ENCODE data around the gene PGAM4. TPM values are rescaled to one million over a fixed set of nuclear protein-coding genes. Genes with fewer than 3 reads are reported as not detected.

PGAM4 gene
- polyA plus RNA-seq, 1 of the 3 experiments (the other 2 are of a cell fraction): not detected

DNA sequence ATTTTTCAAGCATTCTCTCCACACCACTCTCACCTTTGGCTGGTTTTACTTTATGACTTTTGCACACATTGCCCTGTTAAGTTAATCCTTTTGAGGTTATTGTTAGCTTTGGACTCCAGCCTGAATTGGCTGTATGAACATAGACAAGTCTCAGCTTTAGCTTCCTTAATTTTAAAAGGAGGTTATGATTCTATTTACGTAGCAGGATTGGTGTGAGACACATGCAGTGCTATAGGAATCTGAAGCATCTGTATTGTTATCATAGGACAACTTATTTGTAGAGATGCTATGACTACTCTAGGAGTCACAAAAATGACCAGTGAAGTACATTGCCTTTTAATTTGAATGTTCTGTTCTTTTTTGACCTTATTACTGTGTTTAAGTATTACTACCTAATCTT lies 15.7 kb downstream of the PGAM4 start:
- H3K4me1 ChIP-seq (ENCODE audit: control insufficient read depth in 1 of 2, insufficient read depth in 2 of 2, low read depth in 1 of 2, low read length in 1 of 2): peaks cover 0 to 5% of the 10 kb centered on the region in 2 experiments; a peak in 2 of 4 replicates
- no peaks in the 10 kb centered on the region; the same call in 1 of the 2 replicates for H4K20me1 ChIP-seq (ENCODE audit: insufficient read depth)
- no peak overlapping the region for H3K9ac ChIP-seq
- TF ChIP-seq ELF1 (IDR thresholded peaks at IDR 0.05): no peak
- no peak for TF ChIP-seq GATA2 (CRISPR knock-in tag; IDR thresholded peaks at IDR 0.05)
- no peak for TF ChIP-seq RCOR1 (IDR thresholded peaks at IDR 0.05; ENCODE audit: low read length)
- TF ChIP-seq NFIC (IDR thresholded peaks at IDR 0.05; ENCODE audit: borderline replicate concordance): no peak
- no peak for TF ChIP-seq NRF1 (IDR thresholded peaks at IDR 0.05; ENCODE audit: low read depth, low read length)
- TF ChIP-seq, protein P1, sequence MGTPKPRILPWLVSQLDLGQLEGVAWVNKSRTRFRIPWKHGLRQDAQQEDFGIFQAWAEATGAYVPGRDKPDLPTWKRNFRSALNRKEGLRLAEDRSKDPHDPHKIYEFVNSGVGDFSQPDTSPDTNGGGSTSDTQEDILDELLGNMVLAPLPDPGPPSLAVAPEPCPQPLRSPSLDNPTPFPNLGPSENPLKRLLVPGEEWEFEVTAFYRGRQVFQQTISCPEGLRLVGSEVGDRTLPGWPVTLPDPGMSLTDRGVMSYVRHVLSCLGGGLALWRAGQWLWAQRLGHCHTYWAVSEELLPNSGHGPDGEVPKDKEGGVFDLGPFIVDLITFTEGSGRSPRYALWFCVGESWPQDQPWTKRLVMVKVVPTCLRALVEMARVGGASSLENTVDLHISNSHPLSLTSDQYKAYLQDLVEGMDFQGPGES (IDR thresholded peaks at IDR 0.05; ENCODE audit: low read depth, low read length): no peak
- TF ChIP-seq TCF12 (IDR thresholded peaks at IDR 0.05): no peak
- no peak for TF ChIP-seq TAF1 (IDR thresholded peaks at IDR 0.05; ENCODE audit: borderline replicate concordance, low read depth, low read length)
- TF ChIP-seq, protein P2, sequence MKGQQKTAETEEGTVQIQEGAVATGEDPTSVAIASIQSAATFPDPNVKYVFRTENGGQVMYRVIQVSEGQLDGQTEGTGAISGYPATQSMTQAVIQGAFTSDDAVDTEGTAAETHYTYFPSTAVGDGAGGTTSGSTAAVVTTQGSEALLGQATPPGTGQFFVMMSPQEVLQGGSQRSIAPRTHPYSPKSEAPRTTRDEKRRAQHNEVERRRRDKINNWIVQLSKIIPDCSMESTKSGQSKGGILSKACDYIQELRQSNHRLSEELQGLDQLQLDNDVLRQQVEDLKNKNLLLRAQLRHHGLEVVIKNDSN (IDR thresholded peaks at IDR 0.05; ENCODE audit: borderline replicate concordance, low read depth): no peak
- H3F3A ChIP-seq (replicated peaks; ENCODE audit: insufficient read depth): peaks cover 7% of the 10 kb centered on the region
- H3K79me2 ChIP-seq (ENCODE audit: insufficient read depth): no peaks in the 10 kb centered on the region; the same call in 1 of the 2 replicates
- 20% methylated on average over 1 of the region's 1 CpG for WGBS (ENCODE audit: low lambda C conversion rate)
- H3K9me3 ChIP-seq: no peaks in the 10 kb centered on the region
- no peaks in the 10 kb centered on the region; the same call in 1 of the 2 replicates for H3K27me3 ChIP-seq (ENCODE audit: insufficient read depth)
- no peak overlapping the region for H2AFZ ChIP-seq (ENCODE audit: low read depth)
- H3K27ac ChIP-seq (ENCODE audit: low read depth in 2 of 2, low read length in 1 of 2): no peak overlapping the region
- H3K9me2 ChIP-seq: no peaks in the 10 kb centered on the region; the same call in 1 of the 2 replicates
- H3K4me3 ChIP-seq (ENCODE audit: low read depth in 2 of 2, low read length in 1 of 2): no peak overlapping the region
- no peak for DNase-seq
- H3K4me2 ChIP-seq: no peak overlapping the region
- POLR2A ChIA-PET: no interaction called here
- H3K36me3 ChIP-seq (replicated peaks in 1 of 2; ENCODE audit: control insufficient read depth in 1 of 2, insufficient read depth in 2 of 2, low read length in 1 of 2): no peaks in the 10 kb centered on the region
- CTCF ChIA-PET: no interaction called here

DNA sequence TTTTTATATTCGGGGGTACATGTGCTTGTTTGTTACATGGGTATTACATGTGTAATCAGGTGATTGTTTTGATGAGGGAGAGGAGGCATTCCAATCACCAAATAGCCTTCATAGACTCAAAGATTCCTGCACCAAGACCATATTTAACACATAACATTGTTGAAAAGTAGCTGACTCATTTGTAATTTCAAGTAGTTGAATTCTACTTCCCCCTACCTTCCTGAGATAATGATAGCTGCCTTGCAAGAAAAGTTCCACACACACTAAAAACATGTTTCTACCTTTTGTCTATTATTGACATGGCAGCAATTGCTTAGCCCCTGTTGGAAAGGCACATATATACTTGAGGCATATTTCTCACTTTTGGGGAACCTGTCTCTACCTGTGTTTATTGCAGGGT lies 16.1 kb downstream of the PGAM4 start:
- Histone ChIP-seq H3K9me3 (no peaks in the 10 kb centered on the region), H2AFZ (ENCODE audit: low read depth) (no peak overlapping the region), H3K79me2 (ENCODE audit: insufficient read depth) (no peaks in the 10 kb centered on the region; the same call in 1 of the 2 replicates), H3K9ac (no peak overlapping the region), H3K36me3 (replicated peaks in 1 of 2; ENCODE audit: control insufficient read depth in 1 of 2, insufficient read depth in 2 of 2, low read length in 1 of 2) (no peaks in the 10 kb centered on the region), H3F3A (replicated peaks; ENCODE audit: insufficient read depth) (peaks cover 7% of the 10 kb centered on the region), H3K9me2 (no peaks in the 10 kb centered on the region; the same call in 1 of the 2 replicates), H4K20me1 (ENCODE audit: insufficient read depth) (no peaks in the 10 kb centered on the region; the same call in 1 of the 2 replicates), H3K27me3 (ENCODE audit: insufficient read depth) (no peaks in the 10 kb centered on the region; the same call in 1 of the 2 replicates), H3K4me3 (ENCODE audit: low read depth in 2 of 2, low read length in 1 of 2) (no peak overlapping the region), H3K4me1 (ENCODE audit: control insufficient read depth in 1 of 2, insufficient read depth in 2 of 2, low read depth in 1 of 2, low read length in 1 of 2) (peaks cover 0 to 5% of the 10 kb centered on the region in 2 experiments; a peak in 2 of 4 replicates), H3K4me2 (no peak overlapping the region), H3K27ac (ENCODE audit: low read depth in 2 of 2, low read length in 1 of 2) (no peak overlapping the region)
- DNase-seq: no peak
- CTCF ChIA-PET: no interaction called here
- 9% methylated on average over 1 of the region's 1 CpG for WGBS (ENCODE audit: low lambda C conversion rate)
- POLR2A ChIA-PET: no interaction called here
- TF ChIP-seq RAD21 (IDR thresholded peaks at IDR 0.05; ENCODE audit: low read length) (no peak), FOSL2 (IDR thresholded peaks at IDR 0.05; ENCODE audit: borderline replicate concordance, low read depth) (no peak), TAF1 (IDR thresholded peaks at IDR 0.05; ENCODE audit: borderline replicate concordance, low read depth, low read length) (no peak), GABPA (IDR thresholded peaks at IDR 0.05; ENCODE audit: low read depth) (no peak), RFX5 (IDR thresholded peaks at IDR 0.05; ENCODE audit: low read length) (no peak), ELF1 (IDR thresholded peaks at IDR 0.05) (no peak), EZH2phosphoT487 (IDR thresholded peaks at IDR 0.05; ENCODE audit: borderline replicate concordance, low read depth) (no peak), SMC3 (IDR thresholded peaks at IDR 0.05; ENCODE audit: low read depth, low read length) (no peak), SIN3A (IDR thresholded peaks at IDR 0.05; ENCODE audit: borderline replicate concordance, low read depth, low read length) (no peak), POLR2AphosphoS5 (IDR thresholded peaks at IDR 0.05; ENCODE audit: low read depth, low read length) (no peak), CHD2 (IDR thresholded peaks at IDR 0.05; ENCODE audit: low read length, partially characterized antibody) (no peak)
- TF ChIP-seq, protein P1 (IDR thresholded peaks at IDR 0.05; ENCODE audit: low read depth, low read length): no peak
- TF ChIP-seq, protein P3, sequence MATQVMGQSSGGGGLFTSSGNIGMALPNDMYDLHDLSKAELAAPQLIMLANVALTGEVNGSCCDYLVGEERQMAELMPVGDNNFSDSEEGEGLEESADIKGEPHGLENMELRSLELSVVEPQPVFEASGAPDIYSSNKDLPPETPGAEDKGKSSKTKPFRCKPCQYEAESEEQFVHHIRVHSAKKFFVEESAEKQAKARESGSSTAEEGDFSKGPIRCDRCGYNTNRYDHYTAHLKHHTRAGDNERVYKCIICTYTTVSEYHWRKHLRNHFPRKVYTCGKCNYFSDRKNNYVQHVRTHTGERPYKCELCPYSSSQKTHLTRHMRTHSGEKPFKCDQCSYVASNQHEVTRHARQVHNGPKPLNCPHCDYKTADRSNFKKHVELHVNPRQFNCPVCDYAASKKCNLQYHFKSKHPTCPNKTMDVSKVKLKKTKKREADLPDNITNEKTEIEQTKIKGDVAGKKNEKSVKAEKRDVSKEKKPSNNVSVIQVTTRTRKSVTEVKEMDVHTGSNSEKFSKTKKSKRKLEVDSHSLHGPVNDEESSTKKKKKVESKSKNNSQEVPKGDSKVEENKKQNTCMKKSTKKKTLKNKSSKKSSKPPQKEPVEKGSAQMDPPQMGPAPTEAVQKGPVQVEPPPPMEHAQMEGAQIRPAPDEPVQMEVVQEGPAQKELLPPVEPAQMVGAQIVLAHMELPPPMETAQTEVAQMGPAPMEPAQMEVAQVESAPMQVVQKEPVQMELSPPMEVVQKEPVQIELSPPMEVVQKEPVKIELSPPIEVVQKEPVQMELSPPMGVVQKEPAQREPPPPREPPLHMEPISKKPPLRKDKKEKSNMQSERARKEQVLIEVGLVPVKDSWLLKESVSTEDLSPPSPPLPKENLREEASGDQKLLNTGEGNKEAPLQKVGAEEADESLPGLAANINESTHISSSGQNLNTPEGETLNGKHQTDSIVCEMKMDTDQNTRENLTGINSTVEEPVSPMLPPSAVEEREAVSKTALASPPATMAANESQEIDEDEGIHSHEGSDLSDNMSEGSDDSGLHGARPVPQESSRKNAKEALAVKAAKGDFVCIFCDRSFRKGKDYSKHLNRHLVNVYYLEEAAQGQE (IDR thresholded peaks at IDR 0.05; ENCODE audit: low read depth, low read length): no peak
- TF ChIP-seq, protein P4, sequence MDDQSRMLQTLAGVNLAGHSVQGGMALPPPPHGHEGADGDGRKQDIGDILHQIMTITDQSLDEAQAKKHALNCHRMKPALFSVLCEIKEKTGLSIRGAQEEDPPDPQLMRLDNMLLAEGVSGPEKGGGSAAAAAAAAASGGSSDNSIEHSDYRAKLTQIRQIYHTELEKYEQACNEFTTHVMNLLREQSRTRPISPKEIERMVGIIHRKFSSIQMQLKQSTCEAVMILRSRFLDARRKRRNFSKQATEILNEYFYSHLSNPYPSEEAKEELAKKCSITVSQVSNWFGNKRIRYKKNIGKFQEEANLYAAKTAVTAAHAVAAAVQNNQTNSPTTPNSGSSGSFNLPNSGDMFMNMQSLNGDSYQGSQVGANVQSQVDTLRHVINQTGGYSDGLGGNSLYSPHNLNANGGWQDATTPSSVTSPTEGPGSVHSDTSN (IDR thresholded peaks at IDR 0.05): no peak
